A204.1 (cell line): ENCODE results near the gene ALX1.

Experiments
- FAIRE-seq: peaks from 2 replicates; lab custom pipeline; 2012; peaks lifted over from hg19 to GRCh38; lab: Jason Lieb, UNC

Gene ALX1

DNA sequence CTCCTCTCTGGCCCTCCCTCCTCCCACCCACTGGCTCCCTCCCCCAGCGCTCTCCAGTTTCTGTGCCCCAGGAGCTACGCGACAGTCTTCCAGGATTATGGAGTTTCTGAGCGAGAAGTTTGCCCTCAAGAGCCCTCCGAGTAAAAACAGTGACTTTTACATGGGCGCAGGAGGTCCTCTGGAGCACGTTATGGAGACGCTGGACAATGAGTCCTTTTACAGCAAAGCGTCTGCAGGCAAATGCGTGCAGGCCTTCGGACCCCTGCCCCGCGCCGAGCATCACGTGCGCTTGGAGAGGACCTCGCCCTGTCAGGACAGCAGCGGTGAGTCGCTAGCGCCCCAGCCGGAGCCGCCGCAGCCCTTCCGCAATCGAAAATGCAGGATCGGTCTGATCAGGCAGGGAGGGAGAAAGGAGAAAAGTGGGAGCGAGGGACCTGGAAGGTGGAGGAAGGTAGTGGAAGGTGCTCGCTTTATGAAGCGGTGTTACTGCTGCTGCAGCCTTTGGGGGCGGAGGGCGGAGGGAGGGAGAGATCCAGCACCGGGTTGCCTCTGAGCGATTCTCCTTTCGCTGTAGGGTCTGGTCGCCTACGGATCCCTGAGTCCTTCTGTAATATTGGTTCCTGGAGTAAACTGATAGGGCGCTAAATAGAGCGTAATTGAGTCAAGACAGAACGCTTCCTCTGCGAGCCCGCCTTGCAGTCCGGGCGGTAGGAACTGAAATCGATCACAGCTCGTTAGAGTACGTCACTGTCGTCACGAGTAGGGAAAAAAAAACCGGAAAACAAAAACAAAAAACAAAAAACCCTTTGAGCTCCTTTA lies at the start of gene ALX1:
Gene ALX1, plus strand, starts transcription at position 56 of the 819 bp plus-strand sequence. Its CDS starts 42 bp downstream, at position 98.
- FAIRE-seq, result no peak

DNA sequence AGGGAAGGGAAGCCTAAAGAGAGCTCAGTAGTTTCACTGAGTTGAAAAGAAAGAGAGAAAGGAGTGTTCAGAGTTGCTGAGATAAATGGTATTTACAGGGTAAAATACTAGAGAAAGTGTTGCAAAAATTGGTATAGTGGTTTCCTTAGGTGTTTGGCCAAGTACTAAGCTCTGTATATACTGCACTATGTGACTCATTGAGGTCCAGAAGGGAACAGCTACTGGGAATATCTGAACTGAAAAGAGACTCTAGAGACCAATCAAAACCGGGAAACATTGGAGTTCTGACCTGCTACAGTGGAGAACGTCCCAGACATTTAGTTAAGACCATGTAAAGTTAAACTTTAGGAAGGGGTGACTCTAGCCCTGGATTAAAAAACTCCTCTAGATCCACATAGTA lies 42.7 kb upstream of the ALX1 start:
- no peak for FAIRE-seq

DNA sequence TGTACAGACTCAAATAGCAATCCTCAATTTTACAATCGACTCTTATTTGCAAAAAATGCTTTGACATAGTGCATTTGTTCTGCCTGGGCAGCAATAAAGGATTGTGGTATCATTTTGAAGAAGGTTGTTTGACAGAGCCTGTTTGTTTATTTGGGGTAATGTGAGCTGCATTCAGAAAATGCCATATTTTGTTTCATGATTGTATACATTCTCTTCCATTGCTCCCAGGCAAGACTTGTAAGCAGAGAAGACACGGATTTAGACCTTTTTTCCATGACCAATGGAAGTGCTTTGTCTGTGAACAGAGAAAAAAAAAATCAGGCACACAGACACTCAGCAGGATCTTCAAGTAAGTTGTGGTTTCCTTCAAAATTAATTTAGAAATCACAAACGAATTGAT lies 35.5 kb upstream of the ALX1 start:
- no peak for FAIRE-seq

DNA sequence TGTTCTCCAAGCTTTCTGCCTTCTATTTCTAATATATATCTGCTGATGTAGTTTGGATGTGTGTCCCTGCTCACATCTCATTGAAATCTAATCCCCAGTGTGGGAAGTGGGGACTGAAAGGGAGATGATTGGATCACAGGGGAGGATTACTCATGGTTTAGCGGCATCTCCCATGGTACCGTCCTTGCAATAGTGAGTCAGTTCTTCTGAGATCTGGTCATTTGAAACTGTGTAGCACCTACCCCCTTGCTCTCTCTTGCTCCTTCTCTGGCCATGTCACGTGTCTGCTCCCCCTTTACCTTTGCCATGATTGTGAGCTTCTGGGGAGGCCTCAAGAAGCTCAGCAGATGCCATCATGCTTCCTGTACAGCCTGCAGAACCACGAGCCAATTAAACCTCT lies 26.2 kb upstream of the ALX1 start:
- FAIRE-seq, result no peak

DNA sequence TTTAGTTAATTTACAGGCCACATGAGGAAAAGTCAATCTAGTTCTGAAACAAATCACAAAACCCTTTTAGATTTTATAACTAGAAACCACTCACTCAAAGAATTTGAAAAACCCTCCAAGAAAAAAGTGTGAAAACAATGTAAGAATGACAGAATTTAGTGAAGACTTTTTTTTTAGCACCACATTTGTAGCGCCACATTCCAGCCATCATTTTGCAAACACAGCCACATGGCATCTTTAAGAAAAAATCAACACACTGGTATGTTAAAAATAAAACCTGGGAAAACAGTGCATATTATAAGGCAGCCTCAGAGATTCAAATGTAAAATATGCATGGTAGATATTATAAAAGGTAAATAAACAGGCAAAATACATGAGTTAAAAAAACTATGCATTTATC lies 22.3 kb upstream of the ALX1 start:
- FAIRE-seq, result no peak

DNA sequence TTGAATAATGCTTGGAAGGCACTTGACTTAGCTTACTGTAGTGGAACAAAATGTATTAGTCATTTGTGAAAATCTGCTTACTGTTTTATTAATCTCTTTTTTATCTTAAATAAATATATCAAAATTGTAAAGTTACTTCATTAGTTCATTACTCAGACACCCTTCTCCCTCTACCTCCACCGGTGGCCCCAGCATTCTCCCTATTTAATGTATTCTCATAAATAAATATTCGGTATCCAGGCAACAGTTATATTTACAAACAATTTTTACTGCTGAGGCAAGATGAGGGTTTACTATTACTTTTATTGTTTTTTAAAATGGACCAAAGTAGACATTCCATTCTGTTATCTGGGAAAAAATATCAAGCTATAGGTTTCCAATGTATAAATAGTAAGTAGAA lies 19.6 kb upstream of the ALX1 start:
- no peak for FAIRE-seq

DNA sequence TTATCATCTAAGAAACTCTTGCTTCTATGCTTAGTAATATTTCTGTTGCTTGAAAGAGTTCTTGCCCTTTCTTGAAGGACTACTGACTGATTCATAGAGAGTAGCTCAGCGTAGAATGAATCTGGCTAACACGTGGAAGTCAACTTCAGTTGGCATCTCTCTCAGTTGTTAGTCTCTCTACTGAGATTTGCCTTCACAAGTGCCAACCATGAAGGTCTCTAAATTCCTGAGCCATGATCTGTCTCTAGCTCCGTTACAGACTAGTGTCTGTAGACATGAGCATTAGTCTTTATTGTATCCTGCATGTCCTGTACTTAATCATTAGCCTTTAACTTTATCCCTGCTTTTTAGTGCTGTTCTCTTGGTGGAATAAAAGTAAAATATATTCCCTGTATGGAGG lies 19.1 kb upstream of the ALX1 start:
- FAIRE-seq, result no peak

DNA sequence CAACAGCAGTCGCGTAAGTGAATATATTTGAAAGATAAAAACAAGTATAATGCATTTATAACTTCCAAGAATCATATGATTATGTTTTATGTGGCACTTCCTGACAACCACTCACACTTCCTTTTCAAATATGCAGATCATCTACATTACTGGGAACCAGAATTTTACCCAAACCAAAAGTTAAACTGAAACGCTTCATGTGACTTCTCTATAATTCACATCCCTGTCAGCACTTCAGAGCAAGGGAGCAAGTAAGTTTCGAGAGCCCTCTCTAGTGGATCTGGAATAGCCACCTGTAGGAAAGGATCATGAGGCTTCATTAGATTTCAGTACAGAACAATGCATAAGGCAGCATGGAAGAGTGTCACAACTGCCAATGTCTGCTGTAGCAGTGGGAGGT lies 13.7 kb upstream of the ALX1 start:
- no peak for FAIRE-seq

DNA sequence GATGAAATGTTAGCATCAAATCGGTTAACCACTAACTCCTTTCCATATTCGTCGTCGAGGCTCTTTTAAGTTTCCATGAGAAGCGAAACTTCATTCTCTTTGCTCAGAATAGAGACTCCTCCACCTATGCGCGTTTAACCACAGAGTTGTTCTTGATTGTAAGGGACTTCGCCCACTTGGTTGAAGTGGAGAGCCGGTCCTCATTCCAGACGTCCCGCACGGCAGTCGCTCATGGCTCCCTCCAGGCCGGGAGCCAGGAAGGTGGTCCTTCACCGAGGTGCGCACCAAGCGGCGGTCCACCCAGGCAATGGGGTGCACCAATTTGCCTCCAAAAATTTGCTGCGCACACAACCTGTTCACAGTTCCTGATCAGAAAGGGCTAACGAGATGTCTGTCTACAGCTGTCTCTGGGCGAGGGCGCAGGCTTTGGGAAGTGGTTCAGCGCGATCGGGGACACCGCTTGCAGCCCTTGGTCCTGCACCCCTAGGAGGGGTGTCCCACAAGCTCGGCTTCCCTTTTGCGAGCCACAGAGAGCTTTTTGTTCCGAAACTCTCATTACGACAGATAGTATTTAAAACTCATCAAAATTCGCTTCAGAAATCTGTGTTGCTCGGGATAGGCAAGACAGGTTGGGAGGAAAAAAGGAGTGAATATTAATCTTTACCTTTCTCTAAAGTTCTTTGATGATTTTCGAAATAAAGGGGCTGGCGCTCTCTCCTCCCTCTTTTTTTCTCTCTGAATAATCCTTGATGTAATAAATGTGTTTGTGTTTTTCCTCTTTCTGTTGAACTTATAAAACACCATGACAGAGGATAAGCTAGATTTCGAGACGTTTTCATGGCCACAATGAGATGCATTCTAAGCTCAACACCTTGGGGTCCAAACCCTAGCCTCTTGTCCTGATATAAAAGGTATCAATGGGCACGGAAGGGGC lies 6.4 kb upstream of the ALX1 start:
- FAIRE-seq, result no peak

DNA sequence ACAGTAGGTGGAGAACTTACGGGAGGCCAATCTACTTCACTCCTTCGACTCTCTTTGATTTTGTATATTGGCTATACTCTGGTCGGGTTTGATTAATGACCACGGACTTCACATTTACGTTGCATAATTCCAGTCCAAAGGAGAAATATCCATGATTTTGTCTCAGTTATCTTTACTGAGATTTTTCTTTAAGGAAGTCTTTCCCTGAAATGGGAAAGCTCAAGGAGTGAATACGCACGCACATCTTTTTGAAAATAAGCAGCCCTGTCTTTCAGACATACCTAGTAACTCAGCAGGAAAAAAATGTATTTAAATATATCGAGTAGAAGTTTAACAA lies 5.7 kb upstream of the ALX1 start:
- no peak for FAIRE-seq

DNA sequence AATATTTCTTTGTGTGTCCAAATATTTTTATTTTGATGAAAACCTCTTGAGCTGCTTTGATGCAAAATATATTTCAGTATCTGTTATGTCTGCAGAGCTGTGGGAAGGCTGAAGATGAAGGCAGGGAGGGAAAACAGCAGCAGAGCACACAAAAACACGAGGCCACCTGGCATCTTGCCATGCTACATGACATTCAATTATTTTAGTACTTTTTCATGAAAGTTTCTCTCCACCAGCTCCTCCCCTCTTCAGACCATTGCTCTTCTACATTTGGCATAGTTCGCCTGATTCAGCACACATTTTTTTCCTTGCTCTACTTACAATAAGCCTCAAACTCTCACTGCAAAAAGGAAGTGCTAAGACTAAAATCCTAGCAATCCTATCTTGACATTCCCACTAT lies 4.6 kb upstream of the ALX1 start:
- FAIRE-seq, result no peak

DNA sequence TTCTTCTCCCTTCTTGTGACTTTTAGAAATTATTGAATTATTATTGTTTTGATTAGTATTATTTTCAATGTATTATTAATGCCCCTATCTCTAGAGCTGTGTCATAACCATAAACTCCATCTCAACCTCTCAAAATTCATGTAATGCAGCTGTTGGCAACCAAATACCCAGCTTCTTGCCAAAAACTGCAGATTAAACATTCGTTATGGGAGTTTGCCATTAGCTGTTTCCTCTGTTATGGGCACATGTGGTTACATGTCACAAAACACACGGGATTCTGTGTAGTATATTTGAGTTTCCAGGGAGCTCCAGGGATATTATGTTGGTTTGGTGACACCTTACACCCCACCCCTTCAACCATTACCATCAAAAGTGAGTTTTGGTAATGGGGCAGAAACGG lies 2.8 kb upstream of the ALX1 start:
- no peak for FAIRE-seq

DNA sequence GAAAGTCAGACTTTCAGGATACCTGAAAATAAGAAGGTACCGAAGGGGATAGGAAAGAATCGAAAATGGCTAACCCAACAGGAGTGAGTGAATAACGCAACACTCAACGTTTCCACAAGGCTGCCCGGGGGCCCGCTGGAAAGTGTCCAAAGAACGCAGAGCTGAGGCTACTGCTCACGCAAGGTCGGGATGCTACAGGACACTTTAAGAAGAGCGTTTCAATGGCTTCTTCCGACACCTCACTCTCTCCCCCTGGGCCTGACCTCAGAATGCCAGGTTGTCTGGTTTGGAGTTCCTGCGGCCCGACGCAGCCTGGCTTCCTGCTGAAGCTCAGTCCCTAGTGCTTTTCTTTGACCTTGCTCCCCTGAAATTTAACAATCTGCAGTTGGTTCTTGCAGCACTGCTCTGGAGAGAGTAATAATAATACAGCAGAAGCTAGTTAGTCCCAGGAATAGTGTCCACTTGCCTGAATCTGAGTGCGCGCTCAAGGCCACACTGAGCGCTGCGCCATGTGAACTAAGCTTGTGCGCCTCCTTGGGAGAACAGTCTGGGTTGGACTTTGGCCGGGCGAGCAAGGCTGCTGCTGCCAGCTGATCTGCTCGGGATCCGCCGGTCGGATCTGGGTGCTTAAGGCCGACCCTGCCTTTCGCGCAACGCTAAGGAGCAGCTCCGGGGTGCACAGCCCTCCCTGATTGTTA lies 2.0 kb upstream of the ALX1 start:
- FAIRE-seq, result no peak

DNA sequence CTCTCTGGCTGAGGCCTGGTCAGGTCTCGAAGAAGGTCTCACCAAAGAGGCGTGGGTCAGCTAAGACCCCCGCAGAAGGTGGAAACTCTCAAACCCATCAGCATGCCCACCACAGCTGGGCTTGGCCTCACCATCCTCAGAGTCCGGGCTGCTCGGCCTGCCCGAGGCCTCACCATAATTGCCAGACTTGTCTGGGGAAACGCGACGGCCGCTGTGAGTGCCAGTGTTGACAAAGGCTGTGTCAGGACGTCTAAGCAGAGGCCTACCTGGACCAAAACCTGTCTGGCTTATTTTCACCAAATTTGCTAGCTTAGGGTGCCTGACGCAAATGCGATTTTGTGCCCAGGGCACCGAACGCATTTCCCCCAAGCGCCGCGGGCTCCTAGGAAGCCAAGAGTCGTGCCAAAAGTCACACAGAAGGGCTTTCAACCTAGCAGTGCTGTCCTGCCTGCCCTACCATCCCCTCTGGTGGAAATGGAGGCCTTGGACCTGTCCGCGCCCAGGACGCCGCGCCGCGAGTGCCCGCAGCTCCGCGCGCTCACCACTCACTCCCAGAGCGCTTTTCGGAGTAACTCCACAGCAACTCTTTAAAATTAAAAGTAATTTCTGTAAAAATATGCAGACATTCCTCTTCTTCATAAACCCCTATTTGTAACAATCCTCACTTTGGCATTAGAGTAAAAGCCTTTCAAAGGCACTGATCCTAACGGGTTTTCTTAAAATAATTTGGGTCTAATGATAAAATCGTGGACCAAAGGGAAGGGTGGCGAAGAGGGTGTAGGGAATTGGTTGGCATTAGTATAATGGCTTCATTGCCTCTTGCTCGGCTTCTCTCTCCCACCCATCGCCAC lies 1.2 kb upstream of the ALX1 start:
- FAIRE-seq, result no peak

DNA sequence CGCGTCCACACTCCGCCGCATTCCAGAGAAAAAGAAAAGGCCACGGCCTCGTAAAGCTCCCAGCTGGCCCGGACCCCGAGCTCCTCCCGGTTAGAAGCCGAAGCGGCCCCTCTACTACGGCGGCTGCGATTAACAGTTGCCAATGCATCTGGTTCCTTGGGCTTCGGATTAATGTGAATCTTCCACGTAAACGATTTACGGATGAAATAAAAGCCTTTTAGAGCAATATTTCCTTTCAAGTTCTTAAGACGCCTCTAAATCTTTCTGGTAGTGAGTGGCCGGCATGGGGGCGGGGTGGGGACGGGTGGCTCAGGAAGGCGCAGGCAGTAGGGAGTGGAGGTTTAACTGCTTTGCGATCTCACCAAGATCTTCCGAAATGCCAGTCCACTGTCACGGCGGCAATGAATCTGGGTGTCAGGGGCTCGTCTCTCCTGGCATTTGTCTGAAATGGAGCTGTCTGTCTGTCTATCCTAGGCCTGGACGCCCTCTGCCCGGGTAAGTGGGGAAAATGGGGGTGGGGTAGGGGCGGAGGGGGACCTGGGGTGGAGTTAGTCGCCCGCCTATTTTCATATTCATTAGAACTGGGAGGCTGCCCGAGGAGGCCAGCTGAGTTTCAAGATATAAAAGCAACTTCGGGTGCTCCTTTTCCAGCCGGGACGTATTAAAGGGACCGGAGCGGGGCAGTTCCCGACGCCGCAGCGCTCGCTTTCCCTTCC lies 413 bp upstream of the ALX1 start:
- FAIRE-seq, result no peak

DNA sequence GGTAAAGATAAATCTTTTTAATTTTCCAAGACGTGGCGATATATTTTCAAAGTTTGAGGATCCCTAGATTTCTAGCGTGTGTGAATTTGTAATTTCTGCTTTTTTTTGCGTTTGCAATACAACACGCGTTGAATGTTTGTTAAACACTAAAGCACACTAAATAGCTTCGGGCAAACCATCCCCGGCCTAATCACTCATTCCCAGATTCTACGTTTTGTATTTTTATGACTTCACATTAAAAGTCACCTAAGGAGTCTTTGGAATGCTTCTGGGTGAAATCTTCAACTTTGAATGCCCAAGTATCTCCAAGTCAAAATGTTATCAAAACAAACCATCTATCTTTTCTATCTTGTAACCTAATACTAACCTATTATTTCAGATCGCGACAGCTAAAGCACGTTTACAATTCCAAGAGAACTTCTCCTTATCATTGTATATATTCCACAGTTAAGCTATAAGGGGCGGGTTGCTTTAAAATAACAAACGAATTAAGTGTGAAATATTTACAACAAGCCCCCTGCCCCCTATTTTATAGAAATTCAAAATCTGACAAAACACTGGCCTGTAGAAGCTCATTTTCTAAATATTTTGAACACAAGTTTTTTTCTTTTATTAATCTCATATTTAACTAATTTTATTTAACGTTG lies 1.1 kb downstream of the ALX1 start:
- no peak for FAIRE-seq

DNA sequence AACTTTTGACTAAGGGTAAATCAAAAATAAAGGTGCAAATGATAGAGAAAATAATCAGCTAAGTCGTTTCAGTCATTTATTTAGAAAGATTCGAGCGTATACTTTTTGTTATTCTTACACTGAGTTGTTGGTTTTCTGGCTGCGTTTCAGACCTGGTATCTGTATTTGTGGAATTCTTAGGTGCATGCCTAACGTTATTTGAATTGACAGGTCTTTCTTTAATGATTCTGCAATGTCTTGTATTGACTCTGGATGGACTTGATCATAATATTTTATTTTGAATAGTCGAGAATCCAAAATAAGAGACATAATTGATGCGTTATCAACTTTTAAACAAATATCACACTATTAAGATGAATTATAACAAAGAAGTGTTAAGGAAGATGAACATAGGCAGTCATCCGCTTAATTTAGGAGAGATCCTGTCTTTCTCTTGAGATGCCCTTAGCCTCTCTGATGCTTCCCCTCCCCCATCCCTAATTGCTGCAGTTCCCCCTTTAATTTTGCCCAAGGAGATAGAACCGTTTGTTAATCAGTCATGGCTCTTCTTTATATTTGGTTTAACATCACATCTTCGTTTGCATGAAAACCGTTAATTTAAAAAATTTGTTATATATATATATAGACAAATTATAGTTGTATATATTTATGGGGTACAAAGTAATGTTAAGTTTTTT lies 1.8 kb downstream of the ALX1 start:
- no peak for FAIRE-seq

DNA sequence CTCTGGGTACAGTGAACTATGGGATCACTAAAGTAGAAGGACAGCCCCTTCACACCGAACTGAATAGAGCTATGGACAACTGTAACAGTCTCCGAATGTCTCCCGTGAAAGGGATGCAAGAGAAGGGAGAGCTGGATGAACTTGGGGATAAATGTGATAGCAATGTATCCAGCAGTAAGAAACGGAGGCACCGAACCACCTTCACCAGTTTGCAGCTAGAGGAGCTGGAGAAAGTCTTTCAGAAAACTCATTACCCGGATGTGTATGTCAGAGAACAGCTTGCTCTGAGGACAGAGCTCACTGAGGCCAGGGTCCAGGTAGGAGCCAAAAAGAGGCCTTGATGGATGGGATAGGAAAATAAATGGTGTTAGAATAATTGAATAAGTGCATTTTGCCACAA lies 3.5 kb downstream of the ALX1 start:
- FAIRE-seq, result no peak

DNA sequence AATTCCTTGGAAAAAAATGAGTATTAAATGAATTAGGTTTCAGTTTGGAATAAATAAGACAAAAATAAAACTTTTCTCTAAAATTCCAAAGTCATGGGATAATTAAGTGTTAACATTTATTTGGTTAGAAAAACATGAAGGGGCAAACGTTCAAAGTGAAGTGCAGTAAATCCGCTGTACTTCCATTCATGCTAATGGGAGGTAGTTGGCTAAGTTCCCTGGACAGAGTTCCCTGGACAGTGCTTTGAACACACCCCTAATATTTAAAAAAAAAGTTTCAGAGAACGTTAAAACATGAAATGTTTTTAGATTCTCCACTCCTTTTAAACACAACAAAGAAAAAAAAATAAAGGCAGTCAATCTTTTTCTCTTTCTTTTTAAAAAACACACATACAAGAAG lies 16.3 kb downstream of the ALX1 start:
- no peak for FAIRE-seq

DNA sequence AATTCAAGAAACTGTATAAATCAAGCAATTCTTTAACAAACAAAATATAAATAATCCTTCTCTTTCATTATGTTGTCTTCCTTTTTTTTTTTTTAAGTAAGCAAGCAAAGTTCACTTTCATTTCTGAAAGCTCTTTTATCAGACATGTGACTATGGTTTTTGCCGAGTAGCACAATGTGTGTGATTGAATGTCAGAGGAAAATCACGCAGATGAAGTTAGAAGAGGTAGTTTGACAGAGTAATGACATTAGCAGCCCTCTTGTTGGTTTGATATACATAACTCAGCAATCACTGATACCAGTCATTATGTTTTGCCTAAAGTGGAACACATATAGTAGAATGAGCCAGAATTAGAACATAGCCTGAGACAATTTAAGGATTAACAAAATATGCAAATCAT lies 19.0 kb downstream of the ALX1 start:
- FAIRE-seq, result no peak
